Measurements from ENCODE around the gene TMEM143.
"Not testable (repeated sequence)": the region's sequence is repeated elsewhere in the genome, so short reads cannot be mapped to it uniquely, and the experiment has no call there.

TMEM143 gene

DNA sequence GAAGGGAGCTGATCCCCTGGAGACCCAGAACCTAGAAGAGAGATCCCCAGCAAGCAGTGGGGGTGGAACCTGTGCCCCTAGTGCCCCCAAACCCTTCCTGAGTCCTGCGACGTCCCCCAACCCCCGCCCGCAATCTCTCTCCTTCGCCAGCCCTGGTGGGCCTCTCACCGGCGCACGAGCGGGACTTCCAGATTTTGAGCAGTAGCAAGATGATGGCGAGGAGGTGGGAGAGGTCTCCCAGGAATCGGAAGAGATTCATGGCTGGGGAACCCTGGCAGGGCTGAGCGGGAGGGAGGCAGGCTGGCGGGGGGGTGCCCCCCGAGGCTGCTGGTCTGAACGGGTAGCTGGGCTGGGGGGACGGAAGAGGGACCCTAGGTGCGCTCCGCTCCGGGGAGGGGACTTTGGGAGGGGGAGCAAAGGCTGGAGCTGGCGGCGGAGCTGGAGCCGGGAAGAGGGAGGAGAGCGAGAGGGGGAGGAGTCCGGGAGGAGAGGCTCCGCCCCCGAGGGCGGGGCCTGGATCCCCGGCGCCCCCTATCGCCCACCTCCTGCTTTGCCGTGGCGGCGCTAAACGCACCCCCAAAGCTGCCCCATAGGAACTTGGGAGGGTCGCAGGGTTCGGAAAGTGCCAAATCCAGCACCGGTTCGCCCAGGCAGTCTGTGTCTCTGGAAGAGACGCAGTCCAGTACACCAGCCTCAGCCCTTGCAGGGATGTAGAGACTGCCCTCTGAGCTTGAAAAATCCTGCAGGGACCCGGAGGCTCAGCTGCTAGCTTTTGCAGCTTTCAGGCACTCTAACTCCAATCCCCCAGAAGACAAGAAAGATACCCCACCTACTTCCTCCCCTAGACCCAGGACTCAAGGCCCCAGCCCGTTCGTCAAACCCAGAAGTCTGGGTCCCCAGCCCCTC lies 27.6 kb upstream of the TMEM143 start, which contains the start of gene KDELR1:
KDELR1 (minus strand) TSS at position 452 of the 906 bp plus-strand sequence; CDS start at position 259, 193 bp downstream.
- no peak for FAIRE-seq
- peak; percentile 79 for DNase-seq (ENCODE audit: insufficient read length, low spot score)

DNA sequence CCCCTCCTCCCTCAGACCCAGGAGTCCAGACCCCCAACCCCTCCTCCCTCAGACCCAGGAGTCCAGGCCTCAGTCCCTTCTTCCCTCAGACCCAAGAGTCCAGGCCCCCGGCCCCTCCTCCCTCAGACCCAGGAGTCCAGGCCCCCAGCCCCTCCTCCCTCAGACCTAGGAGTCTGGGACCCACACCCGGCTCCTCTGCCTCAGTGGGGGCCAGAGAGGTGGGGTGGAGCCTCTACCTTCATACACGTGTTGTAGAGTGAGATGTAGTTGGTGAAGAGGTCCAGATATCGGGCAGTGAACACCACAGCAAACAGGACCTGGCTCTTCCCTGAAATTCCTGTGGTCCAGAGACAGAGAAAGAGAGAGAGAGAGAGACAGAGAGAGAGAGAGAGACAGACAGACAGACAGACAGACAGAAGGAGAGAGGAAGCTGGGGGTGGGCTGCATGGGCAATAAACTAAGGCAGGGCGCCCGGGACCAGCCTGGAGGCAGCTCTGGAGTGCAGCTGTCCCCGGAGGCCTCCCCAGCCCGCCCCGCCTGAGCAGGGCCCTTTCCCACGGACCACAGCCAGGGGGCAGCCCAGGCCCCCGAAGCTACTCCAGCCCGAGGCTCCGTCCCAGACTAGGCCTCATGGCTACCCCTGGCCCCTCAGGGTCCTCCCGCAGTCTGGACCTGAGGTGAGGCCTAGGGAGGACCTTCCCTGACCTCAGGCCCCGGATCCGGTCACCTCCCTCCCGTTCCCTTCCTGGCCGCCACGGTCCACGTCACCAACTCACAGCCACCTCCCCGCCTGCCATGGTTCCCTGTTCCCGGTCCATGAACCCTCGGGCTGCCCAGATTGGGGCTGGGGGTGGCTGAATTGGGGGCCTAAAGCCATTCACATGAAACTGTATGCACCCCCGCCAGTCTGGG lies 26.7 kb upstream of the TMEM143 start:
- FAIRE-seq (peak; percentile 4), DNase-seq (ENCODE audit: insufficient read length, low spot score) (no peak)

DNA sequence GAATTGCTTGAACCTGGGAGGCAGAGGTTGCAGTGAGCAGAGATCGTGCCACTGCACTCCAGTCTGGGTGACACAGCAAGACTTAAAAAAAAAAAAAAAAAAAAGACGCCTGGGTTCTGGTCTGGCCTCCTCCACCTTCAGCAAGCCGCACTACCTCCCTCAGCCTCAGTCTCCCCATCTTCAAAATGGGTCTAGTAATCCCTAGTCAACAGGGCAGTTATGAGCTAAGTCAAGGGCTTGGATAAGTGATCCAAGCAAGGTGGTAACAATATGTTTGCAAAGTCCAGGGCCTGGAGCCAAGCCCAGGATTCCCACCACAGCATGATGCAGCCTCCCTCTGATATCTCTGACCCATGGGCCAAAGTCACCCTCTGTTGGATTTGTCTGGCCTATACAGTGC lies 23.2 kb upstream of the TMEM143 start:
- DNase-seq (ENCODE audit: insufficient read length, low spot score): no peak
- FAIRE-seq: no peak

DNA sequence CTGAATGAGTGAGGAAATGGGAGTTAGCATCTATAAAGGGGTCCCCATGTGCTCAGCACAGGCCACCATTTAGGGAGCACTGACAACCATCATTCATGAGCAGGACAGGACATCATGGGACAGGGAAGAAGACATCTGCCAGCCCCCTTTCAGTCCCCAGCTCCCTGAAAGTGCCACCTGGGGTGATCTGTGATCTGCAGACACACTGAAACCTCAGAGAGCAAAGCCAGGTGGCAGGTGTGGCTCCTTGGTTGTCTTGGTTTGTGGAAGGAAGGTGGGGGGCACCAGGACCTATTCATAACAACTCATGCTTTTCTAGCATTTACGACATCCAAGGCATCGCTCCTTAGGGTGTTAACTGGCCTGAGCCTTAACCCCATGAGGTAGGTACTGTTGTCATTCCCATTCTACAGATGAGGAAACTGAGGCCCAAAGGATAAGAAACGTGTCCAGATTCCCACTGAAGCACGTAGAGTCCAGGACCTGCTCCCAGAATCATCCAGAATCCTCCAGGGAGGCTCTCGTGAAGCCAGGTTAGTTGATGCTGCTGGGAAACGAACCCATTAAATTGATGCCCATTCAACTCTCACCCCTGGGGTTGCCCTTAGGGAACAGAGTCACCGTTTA lies 21.8 kb upstream of the TMEM143 start:
- FAIRE-seq: no peak
- DNase-seq (ENCODE audit: insufficient read length, low spot score): no peak

GRCh38 chr19:48382286-48382685 lies 18.5 kb upstream of the TMEM143 start:
- no peak for FAIRE-seq
- no peak for DNase-seq (ENCODE audit: insufficient read length, low spot score)

DNA sequence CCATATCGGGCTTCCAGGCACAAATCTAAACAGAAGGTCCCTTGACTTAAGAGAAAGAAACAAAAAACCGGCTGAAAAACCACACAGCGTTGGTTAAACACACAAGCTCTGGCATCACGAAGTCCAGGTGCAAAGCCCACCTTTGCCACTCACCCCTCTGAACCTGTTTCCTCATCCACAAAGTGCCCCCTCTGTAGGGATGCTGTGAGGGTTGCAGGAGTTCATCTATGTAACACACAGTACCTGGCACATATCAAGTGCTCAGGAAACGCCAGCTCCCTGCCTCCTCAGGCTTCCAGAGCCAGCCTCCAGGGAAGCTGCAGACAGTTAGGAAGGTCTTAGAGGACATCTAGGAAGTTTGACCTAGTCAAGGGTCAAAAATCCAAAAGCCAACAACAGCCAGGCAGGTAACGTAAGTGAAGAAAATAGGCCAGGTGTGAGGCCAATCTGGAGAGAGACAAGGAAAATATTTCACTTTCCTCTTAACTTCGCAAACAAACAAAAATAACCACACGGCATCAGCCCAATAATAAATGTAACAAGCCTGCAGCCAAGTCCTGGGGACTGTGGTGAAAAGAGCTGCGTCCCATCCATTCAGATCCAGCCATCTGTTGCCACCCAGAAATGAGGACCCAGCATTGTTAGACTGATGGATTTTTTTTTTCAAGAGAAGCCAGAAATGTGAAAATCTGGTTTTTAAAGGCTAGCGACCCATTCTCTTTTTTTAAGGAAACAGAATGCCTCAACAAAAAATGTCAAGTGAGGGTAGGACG lies 17.6 kb upstream of the TMEM143 start:
- FAIRE-seq (no peak), DNase-seq (ENCODE audit: insufficient read length, low spot score) (no peak)

- FAIRE-seq (no peak), DNase-seq (ENCODE audit: insufficient read length, low spot score) (no peak)
These were observed 15.3 kb upstream of the TMEM143 start for GRCh38 chr19:48379058-48379457.

DNA sequence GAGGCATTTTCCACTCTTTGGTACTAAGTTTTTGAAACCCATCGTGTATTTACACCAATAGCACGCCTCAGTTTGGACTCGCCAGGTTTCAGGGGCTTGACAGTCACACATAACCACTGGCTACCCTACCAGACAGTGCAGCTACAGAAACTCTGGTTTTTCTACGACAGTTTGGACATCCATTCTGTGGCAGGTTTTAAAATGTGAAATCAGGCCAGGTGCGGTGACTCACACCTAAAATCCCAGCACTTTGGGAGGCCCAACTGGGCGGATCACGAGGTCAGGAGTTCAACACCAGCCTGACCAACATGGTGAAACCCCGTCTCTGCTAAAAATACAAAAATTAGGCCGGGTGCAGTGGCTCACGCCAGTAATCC lies 14.4 kb upstream of the TMEM143 start:
- FAIRE-seq (no peak), DNase-seq (ENCODE audit: insufficient read length, low spot score) (no peak)

- peak; percentile 31 for FAIRE-seq
- DNase-seq (ENCODE audit: insufficient read length, low spot score): no peak
These were observed 9.8 kb upstream of the TMEM143 start for GRCh38 chr19:48373567-48373966.

- no peak for DNase-seq (ENCODE audit: insufficient read length, low spot score)
- FAIRE-seq: no peak
These were observed 9.2 kb upstream of the TMEM143 start for GRCh38 chr19:48372904-48373303.

DNA sequence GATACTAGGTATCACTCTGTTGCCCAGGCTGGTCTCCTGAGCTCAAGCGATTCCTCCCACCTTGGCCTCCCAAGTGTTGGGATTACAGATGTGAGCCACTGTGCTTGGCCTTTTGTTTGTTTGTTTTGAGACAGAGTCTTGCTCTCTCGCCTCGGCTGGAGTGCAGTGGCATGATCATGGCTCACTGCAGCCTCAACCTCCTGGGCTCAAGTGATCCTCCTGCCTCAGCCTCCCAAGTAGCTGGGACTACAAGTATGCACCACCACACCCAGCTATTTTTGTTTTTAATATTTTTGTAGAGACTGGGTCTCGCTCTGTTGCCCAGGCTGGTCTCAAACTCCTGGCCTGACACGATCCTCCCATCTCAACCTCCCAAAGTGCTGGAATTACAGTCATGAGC lies 8.0 kb upstream of the TMEM143 start:
- DNase-seq (ENCODE audit: insufficient read length, low spot score); FAIRE-seq: not testable (repeated sequence)

GRCh38 chr19:48371367-48371766 lies 7.6 kb upstream of the TMEM143 start:
- no peak for FAIRE-seq

GRCh38 chr19:48370955-48371354 lies 7.2 kb upstream of the TMEM143 start:
- FAIRE-seq (no peak), DNase-seq (ENCODE audit: insufficient read length, low spot score) (no peak)

More at GRCh38 chr19:48371367-48371766, 7.6 kb upstream of the TMEM143 start:
- no peak for DNase-seq (ENCODE audit: insufficient read length, low spot score)

GRCh38 chr19:48368936-48369335 lies 5.2 kb upstream of the TMEM143 start:
- no peak for FAIRE-seq
- no peak for DNase-seq (ENCODE audit: insufficient read length, low spot score)

- DNase-seq (ENCODE audit: insufficient read length, low spot score) (no peak), FAIRE-seq (no peak)
These were observed 4.1 kb upstream of the TMEM143 start for GRCh38 chr19:48367855-48368254.

- FAIRE-seq: no peak
These were observed 1.9 kb upstream of the TMEM143 start for GRCh38 chr19:48365602-48366001.

DNA sequence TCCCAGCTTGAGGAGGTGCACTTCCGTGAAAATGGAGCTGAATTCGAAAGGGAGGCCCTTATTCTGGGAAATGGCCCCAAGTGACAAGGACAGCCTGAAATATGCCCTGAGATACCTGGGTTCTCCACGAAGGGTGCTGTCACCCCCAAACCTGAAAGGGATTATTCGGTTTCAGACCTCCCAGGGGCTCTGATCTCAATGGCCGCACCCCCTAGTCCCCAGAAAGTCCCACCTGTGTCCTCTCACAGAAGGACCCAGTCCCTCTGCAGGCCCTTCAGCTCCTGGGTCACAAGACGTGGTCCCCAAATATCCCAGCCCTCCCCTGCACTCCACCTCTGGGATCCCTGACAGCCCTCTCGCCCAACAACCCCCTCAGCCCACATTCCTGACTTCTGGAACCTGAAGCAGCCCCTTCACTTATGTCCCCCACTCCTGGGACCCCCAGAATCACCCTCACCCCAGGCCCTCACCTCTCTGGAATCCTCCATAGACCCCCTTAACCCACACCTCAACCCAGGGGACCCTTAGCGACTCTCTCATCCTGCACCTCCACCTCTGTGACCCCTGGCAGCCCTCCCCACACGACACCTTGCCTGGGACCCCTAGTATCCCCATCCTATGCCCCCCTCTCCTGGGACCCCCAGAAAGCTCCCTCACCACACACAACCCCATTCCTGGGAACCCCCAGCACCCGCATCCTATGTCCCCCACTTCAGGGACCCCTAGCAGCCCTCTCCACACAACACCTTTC lies 1.0 kb upstream of the TMEM143 start:
- no peak for FAIRE-seq
- no peak for DNase-seq (ENCODE audit: insufficient read length, low spot score)

More at GRCh38 chr19:48365602-48366001, 1.9 kb upstream of the TMEM143 start:
- no peak for DNase-seq (ENCODE audit: insufficient read length, low spot score)

DNA sequence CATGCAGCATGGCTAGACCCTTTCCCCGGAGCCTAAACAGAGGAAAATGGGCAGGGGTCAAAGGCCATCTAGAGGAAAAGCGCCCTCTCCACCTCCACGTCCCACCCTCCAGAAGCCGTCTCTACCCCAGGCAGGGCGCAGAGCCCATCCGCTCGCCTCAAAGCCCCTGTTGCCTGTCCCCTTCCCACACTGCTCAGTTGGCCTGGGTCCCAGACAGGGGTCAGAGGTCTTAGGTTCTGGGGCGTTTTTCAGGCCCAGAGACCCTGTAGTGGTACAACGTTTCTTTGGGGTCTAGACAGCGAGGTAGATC lies 285 bp downstream of the TMEM143 start:
- DNase-seq (ENCODE audit: insufficient read length, low spot score) (no peak), FAIRE-seq (no peak)

DNA sequence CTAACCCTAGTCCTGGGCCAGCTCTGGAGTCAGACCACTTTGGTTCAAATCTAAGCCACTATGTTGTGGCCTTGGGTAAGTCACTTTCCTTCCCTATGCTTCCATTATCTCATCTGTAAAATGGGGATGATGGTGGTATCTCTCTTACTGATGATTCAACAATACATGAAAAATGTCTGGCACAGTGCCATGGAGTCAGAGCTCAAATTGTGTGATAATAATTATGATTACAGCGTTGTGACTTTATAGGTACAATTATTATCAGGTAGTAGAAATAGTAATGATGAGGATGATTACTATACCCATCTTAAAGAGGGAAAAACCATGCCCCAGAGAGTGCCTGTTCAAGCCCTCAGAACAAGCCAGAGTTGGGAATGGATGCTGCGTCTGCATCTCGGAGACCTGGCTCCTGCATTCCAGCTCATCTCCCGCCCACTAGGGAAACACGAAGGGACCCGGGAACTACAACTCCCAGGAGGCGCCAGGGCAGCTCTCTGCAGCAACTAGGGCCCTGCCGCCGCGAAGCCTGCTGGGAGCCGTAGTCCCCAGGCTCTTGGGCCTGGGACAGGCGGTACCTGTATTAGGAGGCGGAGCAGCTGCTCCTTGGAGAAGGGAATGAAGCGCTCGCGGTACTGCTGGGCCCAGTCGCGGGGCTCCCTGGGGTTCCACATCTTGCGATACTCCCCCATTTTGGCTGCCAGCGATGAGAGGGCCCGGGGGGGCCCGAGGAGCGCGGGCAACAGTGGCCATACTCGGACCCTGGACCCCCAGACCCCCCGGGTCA lies 832 bp downstream of the TMEM143 start:
- DNase-seq (ENCODE audit: insufficient read length, low spot score) (peak; percentile 92), FAIRE-seq (peak; percentile 76)

Measured in HTR-8/SVneo (cell line).